HepG2 (cell line): ENCODE results near the gene SUN5. TPM values are rescaled to one million over a fixed set of nuclear protein-coding genes. Genes with fewer than 3 reads are reported as not detected.

Experiments used
- ATF7 ChIP-seq, 2 experiments: fragments of 450-650 bp in 1 of 2; sonication (generic) in 1 of 2; formaldehyde crosslinking in 1 of 2; IDR thresholded peaks; 2 replicates each; pipeline versions ENCODE4 v1.4.0 to v1.6.1; 2016 to 2020; ENCODE audit warnings: antibody characterized with exemption in 1 of 2, mild to moderate bottlenecking in 1 of 2, missing genetic modification reagents in 1 of 2
- CENPT ChIP-seq: sonication (generic); formaldehyde crosslinking; IDR thresholded peaks from 2 replicates; pipeline ENCODE4 v1.8.0; 2022; ENCODE audit warnings: low read depth, mild to moderate bottlenecking, moderate library complexity, missing genetic modification reagents
- GPN1 ChIP-seq: sonication (generic); formaldehyde crosslinking; IDR thresholded peaks from 2 replicates; pipeline ENCODE4 v1.5.1; 2020; ENCODE audit warnings: missing genetic modification reagents, borderline replicate concordance
- HNRNPL ChIP-seq: fragments of 200-400 bp; formaldehyde crosslinking; IDR thresholded peaks from 2 replicates; pipeline ENCODE4 v1.6.1; 2017; ENCODE audit warnings: mild to moderate bottlenecking, low read depth, low read length
- HNRNPUL1 ChIP-seq: fragments of 200-400 bp; formaldehyde crosslinking; IDR thresholded peaks from 2 replicates; pipeline ENCODE4 v1.6.1; 2017; ENCODE audit warnings: low read depth, mild to moderate bottlenecking, low read length, moderate library complexity
- KIAA2018 ChIP-seq: sonication (generic); formaldehyde crosslinking; IDR thresholded peaks from 2 replicates; pipeline ENCODE4 v1.5.0; 2020; ENCODE audit warnings: mild to moderate bottlenecking, missing genetic modification reagents, borderline replicate concordance
- LCORL ChIP-seq, 2 experiments: fragments of 450-650 bp in 1 of 2; sonication (generic) in 1 of 2; formaldehyde crosslinking in 1 of 2; IDR thresholded peaks; 2 replicates each; pipeline versions ENCODE4 v1.5.0 to v1.6.1; 2017 to 2020; ENCODE audit warnings: antibody characterized with exemption in 1 of 2, missing genetic modification reagents in 1 of 2
- MAZ ChIP-seq, 2 experiments: sonication (generic) in 1 of 2; formaldehyde crosslinking in 1 of 2; IDR thresholded peaks; 2 replicates each; pipeline versions ENCODE4 v1.5.0 to v1.6.1; 2012 to 2020; ENCODE audit warnings: low read depth in 2 of 2, mild to moderate bottlenecking in 2 of 2, borderline replicate concordance in 1 of 2, improper control_type of control experiment in 1 of 2, low read length in 1 of 2, missing genetic modification reagents in 1 of 2, moderate library complexity in 1 of 2
- MIXL1 ChIP-seq: IDR thresholded peaks from 2 replicates; pipeline ENCODE4 v1.6.1; 2016
- POLR2AphosphoS2 ChIP-seq: IDR thresholded peaks from 2 replicates; pipeline ENCODE4 v1.6.1; 2011; ENCODE audit warnings: low read depth, low read length, improper control_type of control experiment
- RXRA ChIP-seq: sonication (generic); formaldehyde crosslinking; IDR thresholded peaks from 2 replicates; pipeline ENCODE4 v1.5.1; 2020; ENCODE audit warnings: missing genetic modification reagents
- SKI ChIP-seq: fragments of 450-650 bp; IDR thresholded peaks from one replicate; pipeline ENCODE4 v1.6.1; 2018; ENCODE audit warnings: mild to moderate bottlenecking; ENCODE audit not compliant: partially characterized antibody
- ZMYM3 ChIP-seq: sonication (generic); formaldehyde crosslinking; IDR thresholded peaks from 2 replicates; pipeline ENCODE4 v1.5.1; 2020; ENCODE audit warnings: mild to moderate bottlenecking, missing genetic modification reagents
- ZNF101 ChIP-seq: sonication (generic); formaldehyde crosslinking; IDR thresholded peaks from 2 replicates; pipeline ENCODE4 v1.4.0; 2020; ENCODE audit warnings: mild to moderate bottlenecking, low read depth, missing genetic modification reagents, borderline replicate concordance
- ZNF143 ChIP-seq: sonication (generic); formaldehyde crosslinking; IDR thresholded peaks from 2 replicates; pipeline ENCODE4 v1.4.0; 2020; ENCODE audit warnings: missing genetic modification reagents
- ZNF17 ChIP-seq: sonication (generic); formaldehyde crosslinking; IDR thresholded peaks from 2 replicates; pipeline ENCODE4 v1.5.0; 2020; ENCODE audit warnings: mild to moderate bottlenecking, missing genetic modification reagents
- ZNF589 ChIP-seq: sonication (generic); formaldehyde crosslinking; conservative IDR thresholded peaks from 2 replicates; pipeline ENCODE4 v1.8.0; 2022; ENCODE audit warnings: mild to moderate bottlenecking, moderate library complexity, missing genetic modification reagents
- ZNF816 ChIP-seq: sonication (generic); formaldehyde crosslinking; IDR thresholded peaks from 2 replicates; pipeline ENCODE4 v1.8.0; 2022; ENCODE audit warnings: missing genetic modification reagents, mild to moderate bottlenecking, borderline replicate concordance
- ZSCAN30 ChIP-seq: sonication (generic); formaldehyde crosslinking; IDR thresholded peaks from 2 replicates; pipeline ENCODE4 v1.5.0; 2020; ENCODE audit warnings: mild to moderate bottlenecking, missing genetic modification reagents
- polyA plus RNA-seq, 8 experiments: library from polyadenylated mRNA; depleted of rRNA in 3 of 8; stranded (reverse) in 7 of 8; unstranded in 1 of 8; fragments of >200 nt; fragmentation: Illumina TruSeq in 4 of 8; extraction: Trizol in 4 of 8; gene quantifications; 2 replicates each; pipeline versions ENCODE4 v1.2.1 to v1.2.3, GENCODE V29; 2011 to 2016; ENCODE audit warnings: low read depth in 4 of 8, missing spikeins in 1 of 8, mixed read lengths in 1 of 8; ENCODE audit not compliant: insufficient read depth in 1 of 8
- total RNA-seq, 5 experiments: library from RNA; depleted of rRNA; stranded (reverse); fragments of >200 nt; fragmentation: Illumina TruSeq; extraction: Trizol; gene quantifications; 2 replicates each; pipeline ENCODE4 v1.2.3, GENCODE V29; 2016; ENCODE audit warnings: low read depth in 1 of 5
- TF ChIP-seq, protein P1 (sequence below): IDR thresholded peaks from 2 replicates; pipeline ENCODE4 v1.6.1; 2016

SUN5 gene
- total and polyA plus RNA-seq, 2 of the 13 experiments (the other 11 are each of a cell fraction or from before 2014, with no cell fraction given): not detected

- TF ChIP-seq ATF7 (IDR thresholded peaks at IDR 0.05) (no peak), ATF7 (CRISPR knock-in tag; IDR thresholded peaks at IDR 0.05) (peak; percentile 97), LCORL (IDR thresholded peaks at IDR 0.05) (no peak; the same call in 1 of the 2 replicates), LCORL (CRISPR knock-in tag; IDR thresholded peaks at IDR 0.05) (peak; percentile 98), RXRA (CRISPR knock-in tag) (peak; percentile 97), ZNF816 (CRISPR knock-in tag) (peak; percentile 81; the same call in 1 of the 2 replicates), ZMYM3 (CRISPR knock-in tag) (peak; percentile 97), MAZ (IDR thresholded peaks at IDR 0.05; ENCODE audit: borderline replicate concordance, low read depth, low read length) (peak; percentile 50; the same call in 1 of the 2 replicates), MAZ (CRISPR knock-in tag; IDR thresholded peaks at IDR 0.05; ENCODE audit: low read depth) (peak; percentile 67), POLR2AphosphoS2 (no peak), HNRNPL (peak; percentile 100), HNRNPUL1 (no peak), CENPT (CRISPR knock-in tag) (no peak), ZNF589 (peak; percentile 96), ZSCAN30 (CRISPR knock-in tag) (peak; percentile 10; the same call in 1 of the 2 replicates), ZNF17 (CRISPR knock-in tag) (no peak), SKI (no peak), MIXL1 (CRISPR knock-in tag) (peak; percentile 93), KIAA2018 (CRISPR knock-in tag) (no peak), GPN1 (CRISPR knock-in tag) (no peak), ZNF101 (CRISPR knock-in tag) (peak; percentile 95; the same call in 1 of the 2 replicates), ZNF143 (CRISPR knock-in tag) (peak; percentile 26)
- TF ChIP-seq, protein P1, sequence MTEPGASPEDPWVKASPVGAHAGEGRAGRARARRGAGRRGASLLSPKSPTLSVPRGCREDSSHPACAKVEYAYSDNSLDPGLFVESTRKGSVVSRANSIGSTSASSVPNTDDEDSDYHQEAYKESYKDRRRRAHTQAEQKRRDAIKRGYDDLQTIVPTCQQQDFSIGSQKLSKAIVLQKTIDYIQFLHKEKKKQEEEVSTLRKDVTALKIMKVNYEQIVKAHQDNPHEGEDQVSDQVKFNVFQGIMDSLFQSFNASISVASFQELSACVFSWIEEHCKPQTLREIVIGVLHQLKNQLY (CRISPR knock-in tag): peak; percentile 93
Measured at GRCh38 chr20:33009214-33010132, 5.2 kb upstream of the SUN5 start (continued).
